Common myeloid progenitor, CD34-positive (primary cell): Measurements from ENCODE around the gene RAD51B.
A peak's percentile ranks its signal among the peaks of the same experiment; 100 is the strongest.

Source experiments
- CTCF ChIA-PET: fragments of 350-600 bp; sonication (Branson Sonifier 250); formaldehyde crosslinking; loops from one replicate; lab custom pipeline; 2021; ENCODE audit warnings: antibody characterized with exemption; lab: Charles Lee
- POLR2A ChIA-PET: fragments of 350-600 bp; sonication (Branson Sonifier 250); formaldehyde crosslinking; loops from one replicate; lab custom pipeline; 2021; ENCODE audit warnings: antibody characterized with exemption; lab: Charles Lee
- DNase-seq, 3 donors: peaks; one replicate each; pipeline versions ENCODE4 v3.0.0 to v3.0.0-alpha.2; 2013
- H3K27ac ChIP-seq, 2 experiments: 1 replicate in 1 of 2; 2 replicates in 1 of 2; pipeline ENCODE4 v1.7.0; 2013; ENCODE audit warnings: inconsistent platforms in 2 of 2, low read length in 2 of 2, mild to moderate bottlenecking in 2 of 2, low read depth in 1 of 2, moderate library complexity in 1 of 2; ENCODE audit not compliant: severe bottlenecking in 2 of 2, insufficient read depth in 1 of 2, poor library complexity in 1 of 2
- H3K27me3 ChIP-seq, 5 experiments: replicated peaks in 2 of 5; 1 replicate in 3 of 5; 2 replicates in 2 of 5; pipeline versions ENCODE4 v1.6.1 to v1.7.0; 2013; ENCODE audit warnings: low read length in 4 of 5, mild to moderate bottlenecking in 2 of 5, moderate library complexity in 2 of 5, inconsistent platforms in 1 of 5; ENCODE audit not compliant: insufficient read depth in 5 of 5, control insufficient read depth in 4 of 5
- H3K36me3 ChIP-seq, 4 experiments: 1 replicate in 2 of 4; 2 replicates in 2 of 4; pipeline versions ENCODE4 v1.6.1 to v1.7.0; 2013; ENCODE audit warnings: low read length in 3 of 4, control low read depth in 1 of 4, mild to moderate bottlenecking in 1 of 4; ENCODE audit not compliant: control insufficient read depth in 4 of 4, insufficient read depth in 4 of 4
- H3K4me1 ChIP-seq, 4 experiments: 1 replicate in 3 of 4; 2 replicates in 1 of 4; pipeline versions ENCODE4 v1.6.1 to v1.7.1; 2013; ENCODE audit warnings: low read length in 3 of 4, mild to moderate bottlenecking in 3 of 4, control low read depth in 1 of 4, inconsistent platforms in 1 of 4, moderate library complexity in 1 of 4; ENCODE audit not compliant: control insufficient read depth in 4 of 4, insufficient read depth in 4 of 4; ENCODE audit errors: control extremely low read depth in 1 of 4
- H3K4me3 ChIP-seq, 7 experiments: 1 replicate in 4 of 7; 2 replicates in 3 of 7; pipeline versions ENCODE4 v1.5.1 to v1.7.0; 2013; ENCODE audit warnings: mild to moderate bottlenecking in 7 of 7, low read length in 6 of 7, moderate library complexity in 6 of 7, inconsistent platforms in 2 of 7, low read depth in 2 of 7, control low read depth in 1 of 7; ENCODE audit not compliant: insufficient read depth in 4 of 7, control insufficient read depth in 1 of 7; ENCODE audit errors: extremely low read depth in 1 of 7
- H3K9me3 ChIP-seq, 5 experiments: 1 replicate in 4 of 5; 2 replicates in 1 of 5; pipeline versions ENCODE4 v1.6.1 to v1.7.1; 2013; ENCODE audit warnings: low read length in 4 of 5, mild to moderate bottlenecking in 2 of 5, inconsistent platforms in 1 of 5, low read depth in 1 of 5, moderate library complexity in 1 of 5; ENCODE audit not compliant: control insufficient read depth in 4 of 5, insufficient read depth in 2 of 5; ENCODE audit errors: control extremely low read depth in 1 of 5
- WGBS: methylation state at CpG from one replicate; pipeline ENCODE4 v1.1.5; 2013; ENCODE audit not compliant: insufficient coverage; 5-methylcytosine and 5-hydroxymethylcytosine counted together

Gene RAD51B

GRCh38 chr14:68602507-68602906 is 782.9 kb downstream of the RAD51B start:
- H3K4me1 ChIP-seq, result peaks cover 0 to 30% (median 25%) of the 10 kb centered on the region in 4 experiments
- H3K36me3 ChIP-seq, result no peaks in the 10 kb centered on the region
- CTCF ChIA-PET, result no interaction called here
- POLR2A ChIA-PET, result no interaction called here
- H3K27me3 ChIP-seq, result no peaks in the 10 kb centered on the region
- DNase-seq, result no peak
- peaks cover 0 to 18% (median 3%) of the 10 kb centered on the region in 5 experiments for H3K9me3 ChIP-seq
- no peak overlapping the region for H3K27ac ChIP-seq
- H3K4me3 ChIP-seq, result no peak overlapping the region
- 97% methylated on average over 3 of the region's 5 CpGs for WGBS

DNA sequence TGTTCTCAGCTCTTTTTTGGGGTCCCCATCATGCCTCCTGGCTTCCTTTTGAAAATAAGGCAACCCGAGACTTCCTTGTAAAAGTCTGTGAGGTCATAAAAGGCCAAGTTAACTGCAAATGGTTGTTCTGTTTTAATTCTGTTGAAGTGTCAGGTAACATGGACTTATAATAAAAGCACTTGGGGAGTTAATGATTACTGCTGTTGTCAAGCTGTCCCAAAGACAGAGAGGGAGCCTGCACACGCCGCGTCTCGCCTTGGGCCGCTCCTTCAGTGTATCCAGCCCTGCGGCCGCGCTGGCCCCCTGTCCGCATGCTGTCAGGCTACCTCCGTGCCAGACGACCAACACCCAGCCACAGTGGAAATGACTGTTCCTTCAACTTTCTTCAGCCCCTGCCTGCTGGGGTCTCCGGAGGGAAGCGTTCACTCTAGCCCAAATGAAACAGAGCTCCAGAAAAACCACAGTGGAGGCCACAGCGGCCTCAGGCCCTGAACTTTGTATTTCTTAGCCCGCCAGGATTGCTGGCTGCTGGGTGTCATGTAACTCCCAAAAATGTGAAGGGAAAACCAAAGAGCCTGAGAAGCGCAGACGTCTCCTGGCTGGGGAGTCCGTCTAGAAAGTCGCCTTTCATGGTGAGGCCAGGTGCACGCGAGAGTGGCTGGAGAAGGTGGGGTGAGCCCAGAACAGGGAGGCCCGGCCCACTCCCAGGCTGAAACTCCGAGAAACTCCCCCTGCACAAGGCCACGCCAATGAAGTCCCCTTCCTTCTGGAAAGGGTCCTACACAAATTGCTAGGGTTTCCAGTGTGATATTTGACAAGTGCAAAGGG is 784.2 kb downstream of the RAD51B start:
- 97% methylated on average over 21 of the region's 25 CpGs for WGBS
- H3K36me3 ChIP-seq, result no peaks in the 10 kb centered on the region
- CTCF ChIA-PET, result interaction anchor here (0.9 kb wide), 1 partner anchor 160 kb away, joined by 3 read pairs; no protein-coding TSS in a partner anchor

DNA sequence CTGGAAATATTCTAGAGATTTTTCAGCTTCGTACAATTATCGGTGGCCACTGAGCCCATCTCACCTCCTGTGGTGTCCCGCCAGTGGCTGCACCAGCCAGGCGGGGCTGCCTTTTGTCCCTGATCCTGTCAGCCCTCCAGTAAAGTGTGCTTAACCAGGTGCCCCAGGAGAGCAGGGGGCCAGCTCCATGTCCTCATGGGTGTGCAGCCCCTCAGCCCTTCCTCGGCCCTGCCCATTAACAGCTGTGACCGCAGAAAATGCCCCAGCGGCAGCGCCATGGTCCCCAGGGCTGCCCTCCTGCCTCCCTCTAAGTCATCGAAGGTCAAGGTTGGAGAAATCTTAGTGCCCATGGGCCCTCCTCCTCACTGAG is 784.8 kb downstream of the RAD51B start:
- H3K4me3 ChIP-seq, result no peak overlapping the region
- ChIA-PET CTCF (interaction anchor here (0.9 kb wide), 1 partner anchor 159 kb away, joined by 3 read pairs; no protein-coding TSS in a partner anchor), POLR2A (no interaction called here)
- peaks cover 0 to 18% (median 3%) of the 10 kb centered on the region in 5 experiments for H3K9me3 ChIP-seq
- no peak for DNase-seq
- no peaks in the 10 kb centered on the region for H3K27me3 ChIP-seq
- H3K36me3 ChIP-seq, result no peaks in the 10 kb centered on the region
- peaks cover 0 to 36% (median 35%) of the 10 kb centered on the region in 4 experiments for H3K4me1 ChIP-seq
- no peak overlapping the region for H3K27ac ChIP-seq
- 99% methylated on average over 9 of the region's 9 CpGs for WGBS

More for the DNA sequence above, 784.2 kb downstream of the RAD51B start:
- POLR2A ChIA-PET, result no interaction called here
- no peak overlapping the region for H3K27ac ChIP-seq
- H3K4me1 ChIP-seq, result peaks cover 0 to 37% (median 35%) of the 10 kb centered on the region in 4 experiments
- peaks cover 0 to 18% (median 3%) of the 10 kb centered on the region in 5 experiments for H3K9me3 ChIP-seq
- H3K27me3 ChIP-seq, result no peaks in the 10 kb centered on the region
- no peak overlapping the region for H3K4me3 ChIP-seq
- no peak for DNase-seq

DNA sequence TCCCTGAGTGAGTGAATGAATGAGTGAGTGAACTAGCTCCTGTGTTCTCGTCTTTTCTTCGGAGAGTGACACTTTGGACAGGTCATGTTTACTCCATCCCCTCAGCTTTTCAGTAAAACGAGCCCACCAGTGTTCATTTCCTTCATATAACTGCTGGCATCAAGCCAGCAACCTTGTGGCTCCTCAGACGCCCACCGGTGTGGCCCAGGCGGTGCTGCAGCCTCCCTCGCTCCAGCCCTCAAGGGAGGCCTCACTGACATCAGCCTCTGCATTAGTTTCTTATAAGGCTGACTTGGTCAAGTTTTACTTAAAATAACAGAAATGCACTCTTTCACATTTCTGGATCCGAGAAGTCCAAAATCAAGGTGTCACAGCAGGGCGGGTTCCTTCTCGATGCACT is 785.2 kb downstream of the RAD51B start:
- WGBS, result 96% methylated on average over 5 of the region's 10 CpGs
- POLR2A ChIA-PET, result no interaction called here
- no peaks in the 10 kb centered on the region for H3K27me3 ChIP-seq
- no peak overlapping the region for H3K27ac ChIP-seq
- H3K4me1 ChIP-seq, result peaks cover 0 to 34% (median 33%) of the 10 kb centered on the region in 4 experiments
- no peaks in the 10 kb centered on the region for H3K36me3 ChIP-seq
- peaks cover 0 to 18% (median 3%) of the 10 kb centered on the region in 5 experiments for H3K9me3 ChIP-seq
- no peak for DNase-seq
- H3K4me3 ChIP-seq, result no peak overlapping the region
- CTCF ChIA-PET, result interaction anchor here (0.9 kb wide), 1 partner anchor 159 kb away, joined by 3 read pairs; no protein-coding TSS in a partner anchor

- peak in 1 of 3 donors; percentile 21 for DNase-seq
- no peaks in the 10 kb centered on the region for H3K36me3 ChIP-seq
- H3K27me3 ChIP-seq, result no peaks in the 10 kb centered on the region
- peaks cover 0 to 18% (median 3%) of the 10 kb centered on the region in 5 experiments for H3K9me3 ChIP-seq
- POLR2A ChIA-PET, result no interaction called here
- CTCF ChIA-PET, result interaction anchor here (0.7 kb wide), 1 partner anchor 8 kb away, joined by 4 read pairs; no protein-coding TSS in a partner anchor
- H3K27ac ChIP-seq, result no peak overlapping the region
- peaks cover 0 to 33% (median 33%) of the 10 kb centered on the region in 4 experiments for H3K4me1 ChIP-seq
- 93% methylated on average over 2 of the region's 3 CpGs for WGBS
- H3K4me3 ChIP-seq, result no peak overlapping the region
These were observed 786.6 kb downstream of the RAD51B start for GRCh38 chr14:68606176-68606575.

- CTCF ChIA-PET, result no interaction called here
- POLR2A ChIA-PET, result no interaction called here
- Histone ChIP-seq H3K27ac (no peak overlapping the region), H3K4me1 (peaks cover 0 to 35% (median 33%) of the 10 kb centered on the region in 4 experiments), H3K9me3 (peaks cover 0 to 18% (median 3%) of the 10 kb centered on the region in 5 experiments), H3K36me3 (no peaks in the 10 kb centered on the region), H3K27me3 (no peaks in the 10 kb centered on the region), H3K4me3 (no peak overlapping the region)
- WGBS, result 98% methylated on average over 3 of the region's 4 CpGs
- no peak for DNase-seq
These were observed 787.1 kb downstream of the RAD51B start for GRCh38 chr14:68606644-68607043.
